Right lobe of liver (tissue), 4 donors: ENCODE measurements around the gene ZFR2.

Experiments
- CTCF ChIP-seq, 4 donors: fragments of 200-600 bp in 3 of 4; fragments of 450-650 bp in 1 of 4; IDR thresholded peaks; one replicate each; pipeline versions ENCODE4 v1.5.1 to v1.8.0; 2016 to 2022; ENCODE audit warnings: antibody characterized with exemption in 4 of 4, mild to moderate bottlenecking in 2 of 4
- POLR2A ChIP-seq: fragments of 450-650 bp; IDR thresholded peaks from one replicate; pipeline ENCODE4 v1.6.1; 2017; ENCODE audit warnings: antibody characterized with exemption, mild to moderate bottlenecking
- donor health status: DM: no; HTN: no; CAD: no.
- donor health status: DM: no; HTN: no; CAD: no.
- donor health status: DM: no; HTN: yes; CAD: no.

GRCh38 chr19:3907626-3908265 lies 38.9 kb upstream of the ZFR2 start:
- no peak for TF ChIP-seq CTCF (IDR thresholded peaks at IDR 0.05)
- no peak for TF ChIP-seq POLR2A
